CD4-positive, alpha-beta T cell treated with Interleukin-17A for 4 hours (primary cell): Measurements from ENCODE around the gene SH3TC2.

ENCODE experiments used
- DNase-seq: peaks from one replicate; pipeline ENCODE4 v3.0.0-alpha.2; 2020; ENCODE audit warnings: mixed read lengths

The SH3TC2 gene

GRCh38 chr5:148996270-148996669, 66.6 kb downstream of the SH3TC2 start:
- no peak for DNase-seq

- no peak for DNase-seq
Observed at GRCh38 chr5:148995791-148996190, 67.1 kb downstream of the SH3TC2 start.

GRCh38 chr5:148993283-148993936, 69.5 kb downstream of the SH3TC2 start:
- no peak for DNase-seq

GRCh38 chr5:148992265-148992664, 70.6 kb downstream of the SH3TC2 start:
- no peak for DNase-seq

GRCh38 chr5:148991566-148991965, 71.3 kb downstream of the SH3TC2 start:
- DNase-seq: no peak

- DNase-seq: no peak
Observed at GRCh38 chr5:148990817-148991216, 72.0 kb downstream of the SH3TC2 start.

- no peak for DNase-seq
Observed at GRCh38 chr5:148989567-148989966, 73.3 kb downstream of the SH3TC2 start.

- DNase-seq: no peak
Observed at GRCh38 chr5:148988328-148988727, 74.5 kb downstream of the SH3TC2 start.

- no peak for DNase-seq
Observed at GRCh38 chr5:148986636-148987035, 76.2 kb downstream of the SH3TC2 start.

GRCh38 chr5:148984345-148984744, 78.5 kb downstream of the SH3TC2 start:
- DNase-seq: no peak

GRCh38 chr5:148981353-148981752, 81.5 kb downstream of the SH3TC2 start:
- DNase-seq: no peak

- no peak for DNase-seq
Observed at GRCh38 chr5:148980731-148981130, 82.1 kb downstream of the SH3TC2 start.

- DNase-seq: no peak
Observed at GRCh38 chr5:148979083-148979723, 83.7 kb downstream of the SH3TC2 start.

- DNase-seq: no peak
Observed at GRCh38 chr5:148978370-148979082, 84.3 kb downstream of the SH3TC2 start.

- no peak for DNase-seq
Observed at GRCh38 chr5:148976569-148977381, 86.1 kb downstream of the SH3TC2 start.

- DNase-seq: no peak
Observed at GRCh38 chr5:148974642-148975327, 88.1 kb downstream of the SH3TC2 start.

- DNase-seq: no peak
Observed at GRCh38 chr5:148973455-148973854, 89.4 kb downstream of the SH3TC2 start.

- DNase-seq: no peak
Observed at GRCh38 chr5:148972974-148973374, 89.9 kb downstream of the SH3TC2 start.

- DNase-seq: no peak
Observed at GRCh38 chr5:148972396-148972795, 90.5 kb downstream of the SH3TC2 start.

GRCh38 chr5:148970876-148971275, 92.0 kb downstream of the SH3TC2 start:
- no peak for DNase-seq

GRCh38 chr5:148970228-148970627, 92.6 kb downstream of the SH3TC2 start:
- no peak for DNase-seq

GRCh38 chr5:148969291-148969690, 93.6 kb downstream of the SH3TC2 start:
- DNase-seq: no peak

GRCh38 chr5:148968311-148968710, 94.6 kb downstream of the SH3TC2 start:
- DNase-seq: no peak
